HepG2 (cell line): ENCODE measurements around the gene MRPS2. TPM values are rescaled to one million over a fixed set of nuclear protein-coding genes. Genes with fewer than 3 reads are reported as not detected.

Source experiments
- ATAC-seq: fragments of 200-7000 bp; cut with Tn5 transposase; 3 replicates; pipeline ENCODE4 v1.9.1; 2020; ENCODE audit warnings: mild to moderate bottlenecking, moderate library complexity
- BruUV-seq: library from RNA; stranded (reverse); fragments of 400-500 nt; replicated peaks from 2 replicates; lab custom pipeline; 2021; lab: Mats Ljungman, UMichigan
- CTCF ChIA-PET: fragments of 300-600 bp; formaldehyde crosslinking; extraction: SDS; loops from one replicate; lab custom pipeline; 2021; ENCODE audit warnings: low total read pairs, inconsistent platforms, low intra/inter-chr PET ratio; lab: Yijun Ruan, JAX
- POLR2A ChIA-PET: fragments of 350-600 bp; sonication (Branson Sonifier 250); formaldehyde crosslinking; loops from one replicate; lab custom pipeline; 2020; ENCODE audit warnings: antibody characterized with exemption, inconsistent platforms; lab: Yijun Ruan, JAX
- DNase-seq: peaks from one replicate; pipeline ENCODE4 v3.0.0-alpha.2; 2015; ENCODE audit warnings: low spot score
- FAIRE-seq: peaks from 3 replicates; lab custom pipeline; 2011; peaks lifted over from hg19 to GRCh38; lab: Jason Lieb, UNC
- H2AFZ ChIP-seq: one replicate; pipeline ENCODE4 v1.6.1; 2011; ENCODE audit warnings: low read length, inconsistent platforms
- H3K27ac ChIP-seq: fragments of 300-600 bp; 3 replicates; pipeline ENCODE4 v1.8.0; 2011; ENCODE audit warnings: mixed run types, mild to moderate bottlenecking, mixed read lengths, low read length, inconsistent platforms; ENCODE audit not compliant: insufficient read depth; ENCODE audit errors: extremely low read length
- H3K27me3 ChIP-seq, 2 experiments: fragments of 200-600 bp in 1 of 2; 2 replicates in 1 of 2; 3 replicates in 1 of 2; pipeline versions ENCODE4 v1.6.0 to v1.8.0; 2011; ENCODE audit warnings: low read length in 2 of 2, mild to moderate bottlenecking in 2 of 2, moderate library complexity in 2 of 2, inconsistent platforms in 1 of 2; ENCODE audit not compliant: insufficient read depth in 2 of 2, control insufficient read depth in 1 of 2
- H3K36me3 ChIP-seq, 2 experiments: fragments of 200-600 bp in 1 of 2; replicated peaks in 1 of 2; 2 replicates in 1 of 2; 3 replicates in 1 of 2; pipeline versions ENCODE4 v1.5.1 to v1.8.0; 2011; ENCODE audit warnings: low read length in 2 of 2, inconsistent platforms in 1 of 2; ENCODE audit not compliant: insufficient read depth in 2 of 2, control insufficient read depth in 1 of 2
- H3K4me1 ChIP-seq: 2 replicates; pipeline ENCODE4 v1.5.1; 2012; ENCODE audit warnings: low read length, inconsistent platforms; ENCODE audit not compliant: insufficient read depth
- H3K4me2 ChIP-seq: 2 replicates; pipeline ENCODE4 v1.6.0; 2011; ENCODE audit warnings: low read depth, low read length, inconsistent platforms
- H3K4me3 ChIP-seq, 3 experiments: fragments of 200-600 bp in 1 of 3; sonication (generic), shearing (Covaris generic) in 1 of 3; replicated peaks in 1 of 3; 2 replicates each; pipeline ENCODE4 v1.5.1; 2011 to 2016; ENCODE audit warnings: low read length in 3 of 3, inconsistent platforms in 2 of 3, low read depth in 2 of 3, mild to moderate bottlenecking in 2 of 3, control low read depth in 1 of 3, mixed read lengths in 1 of 3; ENCODE audit not compliant: insufficient read depth in 1 of 3
- H3K79me2 ChIP-seq: one replicate; pipeline ENCODE4 v1.6.1; 2011; ENCODE audit warnings: low read length, inconsistent platforms; ENCODE audit not compliant: insufficient read depth
- H3K9ac ChIP-seq: 2 replicates; pipeline ENCODE4 v1.6.0; 2011; ENCODE audit warnings: mild to moderate bottlenecking, low read depth, low read length, inconsistent platforms; ENCODE audit not compliant: insufficient read depth
- H3K9me3 ChIP-seq: 2 replicates; pipeline ENCODE4 v1.5.1; 2012; ENCODE audit warnings: mild to moderate bottlenecking, low read length
- H4K20me1 ChIP-seq: 2 replicates; pipeline ENCODE4 v1.6.0; 2011; ENCODE audit warnings: inconsistent platforms, mild to moderate bottlenecking, low read length, moderate library complexity; ENCODE audit not compliant: insufficient read depth
- AGO2 ChIP-seq: fragments of 200-400 bp; formaldehyde crosslinking; optimal IDR thresholded peaks from 2 replicates; pipeline ENCODE3; 2017; ENCODE audit warnings: mild to moderate bottlenecking, low read depth, low read length, moderate library complexity
- CTCF ChIP-seq: sonication (generic); formaldehyde crosslinking; IDR thresholded peaks from 2 replicates; pipeline ENCODE4 v1.5.0; 2020; ENCODE audit warnings: mild to moderate bottlenecking, missing genetic modification reagents, moderate library complexity
- HDAC6 ChIP-seq: fragments of 200-600 bp; sonication (generic); IDR thresholded peaks from 2 replicates; pipeline ENCODE4 v1.7.0; 2017; ENCODE audit warnings: mild to moderate bottlenecking, antibody characterized with exemption, low read length, low read depth
- HMGA1 ChIP-seq: sonication (generic); formaldehyde crosslinking; conservative IDR thresholded peaks from 2 replicates; pipeline ENCODE4 v1.4.0; 2020; ENCODE audit warnings: missing genetic modification reagents
- KAT7 ChIP-seq: IDR thresholded peaks from 2 replicates; pipeline ENCODE4 v1.6.1; 2018; ENCODE audit warnings: borderline replicate concordance, missing compliant biosample characterization
- SNAPC2 ChIP-seq: sonication (generic); formaldehyde crosslinking; IDR thresholded peaks from 2 replicates; pipeline ENCODE4 v1.8.1; 2022; ENCODE audit warnings: mild to moderate bottlenecking, missing genetic modification reagents
- TGIF2 ChIP-seq: IDR thresholded peaks from 2 replicates; pipeline ENCODE4 v1.6.1; 2016; ENCODE audit warnings: control low read depth, missing compliant biosample characterization
- ZBTB33 ChIP-seq: sonication (generic); formaldehyde crosslinking; IDR thresholded peaks from 2 replicates; pipeline ENCODE4 v1.4.0; 2020; ENCODE audit warnings: missing genetic modification reagents
- ZNF30 ChIP-seq: sonication (generic); formaldehyde crosslinking; IDR thresholded peaks from 2 replicates; pipeline ENCODE4 v1.5.0; 2020; ENCODE audit warnings: mild to moderate bottlenecking, missing genetic modification reagents
- ZNF713 ChIP-seq: sonication (generic); formaldehyde crosslinking; IDR thresholded peaks from 2 replicates; pipeline ENCODE4 v1.4.0; 2020; ENCODE audit warnings: mild to moderate bottlenecking, missing genetic modification reagents
- ZSCAN5A ChIP-seq: sonication (generic); formaldehyde crosslinking; IDR thresholded peaks from 2 replicates; pipeline ENCODE4 v1.8.0; 2022; ENCODE audit warnings: mild to moderate bottlenecking, missing genetic modification reagents, borderline replicate concordance
- WGBS: methylation state at CpG from one replicate; pipeline ENCODE4 v1.1.6; 2017; ENCODE audit warnings: low lambda C conversion rate; 5-methylcytosine and 5-hydroxymethylcytosine counted together
- in situ Hi-C: cut with HindIII; loops from 2 replicates; pipeline ENCODE4 v1.10.0; 2017; ENCODE audit warnings: low pct_unique_long_range_greater_than_20kb; ENCODE audit not compliant: extremely low pct_ligation_motif_present
- intact Hi-C: fragments of 100-400 bp; cut with micrococcal nuclease; formaldehyde crosslinking; loops from one replicate; pipeline ENCODE4 v1.10.0; 2022; ENCODE audit not compliant: unreplicated experiment
- polyA plus RNA-seq, 8 experiments: library from polyadenylated mRNA; depleted of rRNA in 3 of 8; stranded (reverse) in 7 of 8; unstranded in 1 of 8; fragments of >200 nt; fragmentation: Illumina TruSeq in 4 of 8; extraction: Trizol in 4 of 8; gene quantifications; 2 replicates each; pipeline versions ENCODE4 v1.2.1 to v1.2.3, GENCODE V29; 2011 to 2016; ENCODE audit warnings: low read depth in 4 of 8, missing spikeins in 1 of 8, mixed read lengths in 1 of 8; ENCODE audit not compliant: insufficient read depth in 1 of 8
- total RNA-seq, 5 experiments: library from RNA; depleted of rRNA; stranded (reverse); fragments of >200 nt; fragmentation: Illumina TruSeq; extraction: Trizol; gene quantifications; 2 replicates each; pipeline ENCODE4 v1.2.3, GENCODE V29; 2016; ENCODE audit warnings: low read depth in 1 of 5

Gene MRPS2
- total and polyA plus RNA-seq, 2 of the 13 experiments (the other 11 are each of a cell fraction or from before 2014, with no cell fraction given): 44.4 to 86.7 TPM

GRCh38 chr9:135473972-135474543, 26.4 kb upstream of the MRPS2 start:
- WGBS: 68% methylated on average over 7 of the region's 12 CpGs
- POLR2A ChIA-PET: no interaction called here
- intact Hi-C loops: no loop called here
- H3K79me2 ChIP-seq: no peaks in the 10 kb centered on the region
- ATAC-seq (no peak), FAIRE-seq (no peak), DNase-seq (no peak)
- no peak overlapping the region for H2AFZ ChIP-seq
- H3K4me1 ChIP-seq: peaks cover 34% of the 10 kb centered on the region
- no peaks in the 10 kb centered on the region for H3K9me3 ChIP-seq
- no peaks in the 10 kb centered on the region for H3K36me3 ChIP-seq
- no peak overlapping the region for H3K4me3 ChIP-seq
- H3K27me3 ChIP-seq: no peaks in the 10 kb centered on the region
- H3K27ac ChIP-seq: no peak overlapping the region
- H4K20me1 ChIP-seq: peaks cover 4% of the 10 kb centered on the region
- no peak overlapping the region for H3K4me2 ChIP-seq
- H3K9ac ChIP-seq: no peak overlapping the region
- TF ChIP-seq ZNF30: no peak
- TF ChIP-seq KAT7 (CRISPR knock-in tag): no peak
- TF ChIP-seq TGIF2 (CRISPR knock-in tag): no peak
- no peak for TF ChIP-seq ZSCAN5A (CRISPR knock-in tag)
- no peak for TF ChIP-seq ZNF713
- peak; percentile 18 for TF ChIP-seq AGO2
- no peak for TF ChIP-seq SNAPC2 (CRISPR knock-in tag)
- BruUV-seq: no TSS peak
- in situ Hi-C loops: no loop called here
- CTCF ChIA-PET: no interaction called here

GRCh38 chr9:135474915-135475314, 25.6 kb upstream of the MRPS2 start:
- no TSS peak for BruUV-seq
- Histone ChIP-seq H3K4me3 (no peak overlapping the region), H3K9ac (no peak overlapping the region), H3K36me3 (no peaks in the 10 kb centered on the region), H3K4me2 (no peak overlapping the region), H4K20me1 (peaks cover 4% of the 10 kb centered on the region), H3K4me1 (peaks cover 34% of the 10 kb centered on the region), H3K27ac (no peak overlapping the region), H3K9me3 (no peaks in the 10 kb centered on the region), H3K79me2 (no peaks in the 10 kb centered on the region), H2AFZ (no peak overlapping the region), H3K27me3 (no peaks in the 10 kb centered on the region)
- DNase-seq: peak; percentile 21
- intact Hi-C loops: no loop called here
- 48% methylated on average over 12 of the region's 12 CpGs for WGBS
- CTCF ChIA-PET: no interaction called here
- TF ChIP-seq ZBTB33 (CRISPR knock-in tag) (peak; percentile 98), CTCF (peak; percentile 40), HMGA1 (CRISPR knock-in tag) (no peak), HDAC6 (no peak)
- in situ Hi-C loops: no loop called here
- POLR2A ChIA-PET: no interaction called here
- ATAC-seq: peak; percentile 55
- FAIRE-seq: no peak
